ENCODE measurements around the gene INO80E.

DNA sequence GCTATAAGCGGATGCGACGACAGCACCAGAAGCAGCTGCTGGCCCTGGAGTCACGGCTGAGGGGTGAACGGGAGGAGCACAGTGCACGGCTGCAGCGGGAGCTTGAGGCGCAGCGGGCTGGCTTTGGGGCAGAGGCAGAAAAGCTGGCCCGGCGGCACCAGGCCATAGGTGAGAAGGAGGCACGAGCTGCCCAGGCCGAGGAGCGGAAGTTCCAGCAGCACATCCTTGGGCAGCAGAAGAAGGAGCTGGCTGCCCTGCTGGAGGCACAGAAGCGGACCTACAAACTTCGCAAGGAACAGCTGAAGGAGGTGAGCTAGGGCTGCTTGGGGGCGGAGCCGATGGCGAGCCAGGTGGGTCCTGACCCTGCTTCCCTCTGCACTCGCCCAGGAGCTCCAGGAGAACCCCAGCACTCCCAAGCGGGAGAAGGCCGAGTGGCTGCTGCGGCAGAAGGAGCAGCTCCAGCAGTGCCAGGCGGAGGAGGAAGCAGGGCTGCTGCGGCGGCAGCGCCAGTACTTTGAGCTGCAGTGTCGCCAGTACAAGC, 10.7 kb upstream of the INO80E start:
- TF ChIP-seq, protein P1, sequence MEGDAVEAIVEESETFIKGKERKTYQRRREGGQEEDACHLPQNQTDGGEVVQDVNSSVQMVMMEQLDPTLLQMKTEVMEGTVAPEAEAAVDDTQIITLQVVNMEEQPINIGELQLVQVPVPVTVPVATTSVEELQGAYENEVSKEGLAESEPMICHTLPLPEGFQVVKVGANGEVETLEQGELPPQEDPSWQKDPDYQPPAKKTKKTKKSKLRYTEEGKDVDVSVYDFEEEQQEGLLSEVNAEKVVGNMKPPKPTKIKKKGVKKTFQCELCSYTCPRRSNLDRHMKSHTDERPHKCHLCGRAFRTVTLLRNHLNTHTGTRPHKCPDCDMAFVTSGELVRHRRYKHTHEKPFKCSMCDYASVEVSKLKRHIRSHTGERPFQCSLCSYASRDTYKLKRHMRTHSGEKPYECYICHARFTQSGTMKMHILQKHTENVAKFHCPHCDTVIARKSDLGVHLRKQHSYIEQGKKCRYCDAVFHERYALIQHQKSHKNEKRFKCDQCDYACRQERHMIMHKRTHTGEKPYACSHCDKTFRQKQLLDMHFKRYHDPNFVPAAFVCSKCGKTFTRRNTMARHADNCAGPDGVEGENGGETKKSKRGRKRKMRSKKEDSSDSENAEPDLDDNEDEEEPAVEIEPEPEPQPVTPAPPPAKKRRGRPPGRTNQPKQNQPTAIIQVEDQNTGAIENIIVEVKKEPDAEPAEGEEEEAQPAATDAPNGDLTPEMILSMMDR (conservative IDR thresholded peaks at IDR 0.05; ENCODE audit: low read depth, low read length), result no peak
- no peak for TF ChIP-seq EZH2 (IDR thresholded peaks at IDR 0.05; ENCODE audit: borderline replicate concordance, low read depth, low read length, poor library complexity, severe bottlenecking)
